Ovary (tissue), 9 donors: ENCODE results near the gene CCDC154. TPM values are rescaled to one million over a fixed set of nuclear protein-coding genes. Genes with fewer than 3 reads are reported as not detected.

Experiments used
- DNase-seq, 5 donors: peaks; one replicate each; pipeline ENCODE4 v3.0.0-alpha.2; 2019 to 2020
- H3K27ac ChIP-seq, 2 donors: fragments of 200-600 bp; one replicate each; pipeline versions ENCODE4 v1.5.1 to v1.8.0; 2019 to 2022
- H3K27me3 ChIP-seq: fragments of 200-600 bp; one replicate; pipeline ENCODE4 v1.8.0; 2022
- H3K36me3 ChIP-seq: fragments of 200-600 bp; sonication (generic); one replicate; pipeline ENCODE4 v1.5.1; 2019
- H3K4me1 ChIP-seq: one replicate; pipeline ENCODE4 v1.8.1; 2013; ENCODE audit warnings: mild to moderate bottlenecking, moderate library complexity; ENCODE audit not compliant: insufficient read depth
- H3K4me3 ChIP-seq: fragments of 200-600 bp; sonication (generic); one replicate; pipeline ENCODE4 v1.5.1; 2017
- H3K9me3 ChIP-seq, 2 donors: fragments of 200-600 bp in 1 of 2; sonication (generic) in 1 of 2; one replicate each; pipeline versions ENCODE4 v1.5.1 to v1.8.1; 2013 to 2019; ENCODE audit warnings: mild to moderate bottlenecking in 1 of 2, moderate library complexity in 1 of 2
- EP300 ChIP-seq: sonication (generic); formaldehyde crosslinking; IDR thresholded peaks from one replicate; pipeline ENCODE4 v1.6.1; 2017; ENCODE audit warnings: antibody characterized with exemption
- POLR2A ChIP-seq: fragments of 450-650 bp; IDR thresholded peaks from one replicate; pipeline ENCODE4 v1.6.1; 2017; ENCODE audit warnings: antibody characterized with exemption, mild to moderate bottlenecking, moderate library complexity
- WGBS, 3 donors: extraction: QIAGEN DNeasy Blood & Tissue Kit in 1 of 3; methylation state at CpG; one replicate each; pipeline versions ENCODE4 v1.1.5 to v1.1.7; 2013 to 2017; 5-methylcytosine and 5-hydroxymethylcytosine counted together
- intact Hi-C, 4 donors: fragments of 100-400 bp; cut with DNase I; formaldehyde crosslinking; loops; one replicate each; pipeline versions ENCODE4 v1.11.0 to v1.15.1; 2022 to 2023
- polyA plus RNA-seq, 2 donors: library from polyadenylated mRNA; stranded (reverse); fragments of 200-250 nt in 1 of 2; fragments of 350-450 nt in 1 of 2; fragmentation: Illumina TruSeq in 1 of 2; extraction: RNeasy Lipid Tissue Mini Kit (QIAGEN cat#74804) in 1 of 2; gene quantifications; one replicate each; pipeline ENCODE4 v1.2.3, GENCODE V29; 2013 to 2014
- total RNA-seq, 7 donors: library from RNA; depleted of rRNA in 2 of 7; stranded (reverse); fragments of >200 nt in 2 of 7; fragmentation: NEBNext Ultra II Directional in 3 of 7; extraction: Animal tissue kit (Norgen Biotek cat#: 25700) in 3 of 7; gene quantifications; one replicate each; pipeline versions ENCODE4 v1.1.0 to v1.2.4, GENCODE V29; 2016 to 2023
- TF ChIP-seq, protein P1 (sequence below), 3 donors: fragments of 450-650 bp in 2 of 3; fragments of 200-600 bp in 1 of 3; IDR thresholded peaks; one replicate each; pipeline versions ENCODE4 v1.5.1 to v1.8.0; 2016 to 2022; ENCODE audit warnings: antibody characterized with exemption in 3 of 3, mild to moderate bottlenecking in 1 of 3
- donor health status: DM: no; HTN: no; CAD: no; lungs with moderate emphysema.
- donor health status: DM: no; HTN: no; CAD: no.
- donor health status: Bipolar disorder and iron deficiency.
- donor health status: DM: yes; HTN: yes; CAD: no.
- donor health status: DM: no; HTN: no; CAD: no.
- donor health status: DM: yes; HTN: yes; CAD: no.

Gene CCDC154
- total and polyA plus RNA-seq, 9 donors = 1.1 to 3.5 (median 1.7) TPM; not detected in 1

DNA sequence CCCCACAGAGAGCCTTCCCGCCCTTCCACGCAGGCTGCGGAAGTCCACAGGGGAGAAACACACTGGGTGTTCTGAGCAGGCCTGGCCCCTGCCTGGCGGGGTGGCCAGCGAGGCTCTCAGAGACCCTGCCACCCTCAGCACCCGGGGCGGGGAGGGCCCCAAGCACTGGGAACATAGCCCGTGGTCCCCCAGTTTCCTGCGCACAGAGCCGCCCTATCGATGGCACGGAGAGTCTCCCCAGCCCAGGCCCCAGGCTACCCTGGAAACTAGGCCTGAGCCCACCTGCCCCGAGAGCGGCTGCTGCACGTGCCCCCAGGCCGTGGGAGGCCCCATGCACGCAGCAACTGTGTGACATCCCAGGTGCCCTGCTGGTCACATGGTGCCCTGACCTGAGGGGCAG is 10.2 kb upstream of the CCDC154 start:
- TF ChIP-seq EP300 (no peak), POLR2A (no peak)
- TF ChIP-seq, protein P1, sequence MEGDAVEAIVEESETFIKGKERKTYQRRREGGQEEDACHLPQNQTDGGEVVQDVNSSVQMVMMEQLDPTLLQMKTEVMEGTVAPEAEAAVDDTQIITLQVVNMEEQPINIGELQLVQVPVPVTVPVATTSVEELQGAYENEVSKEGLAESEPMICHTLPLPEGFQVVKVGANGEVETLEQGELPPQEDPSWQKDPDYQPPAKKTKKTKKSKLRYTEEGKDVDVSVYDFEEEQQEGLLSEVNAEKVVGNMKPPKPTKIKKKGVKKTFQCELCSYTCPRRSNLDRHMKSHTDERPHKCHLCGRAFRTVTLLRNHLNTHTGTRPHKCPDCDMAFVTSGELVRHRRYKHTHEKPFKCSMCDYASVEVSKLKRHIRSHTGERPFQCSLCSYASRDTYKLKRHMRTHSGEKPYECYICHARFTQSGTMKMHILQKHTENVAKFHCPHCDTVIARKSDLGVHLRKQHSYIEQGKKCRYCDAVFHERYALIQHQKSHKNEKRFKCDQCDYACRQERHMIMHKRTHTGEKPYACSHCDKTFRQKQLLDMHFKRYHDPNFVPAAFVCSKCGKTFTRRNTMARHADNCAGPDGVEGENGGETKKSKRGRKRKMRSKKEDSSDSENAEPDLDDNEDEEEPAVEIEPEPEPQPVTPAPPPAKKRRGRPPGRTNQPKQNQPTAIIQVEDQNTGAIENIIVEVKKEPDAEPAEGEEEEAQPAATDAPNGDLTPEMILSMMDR (IDR thresholded peaks at IDR 0.05) = no peak
- H3K27ac ChIP-seq = no peak overlapping the region
- 90 to 96% (median 90%) methylated on average over 11 to 17 of the region's 17 CpGs for WGBS, 3 donors
- no peaks in the 10 kb centered on the region for H3K36me3 ChIP-seq
- no peak for DNase-seq
- H3K4me1 ChIP-seq = no peaks in the 10 kb centered on the region
- no peaks in the 10 kb centered on the region for H3K9me3 ChIP-seq
- no peaks in the 10 kb centered on the region for H3K27me3 ChIP-seq
- no peak overlapping the region for H3K4me3 ChIP-seq
- intact Hi-C loops = no loop called here

DNA sequence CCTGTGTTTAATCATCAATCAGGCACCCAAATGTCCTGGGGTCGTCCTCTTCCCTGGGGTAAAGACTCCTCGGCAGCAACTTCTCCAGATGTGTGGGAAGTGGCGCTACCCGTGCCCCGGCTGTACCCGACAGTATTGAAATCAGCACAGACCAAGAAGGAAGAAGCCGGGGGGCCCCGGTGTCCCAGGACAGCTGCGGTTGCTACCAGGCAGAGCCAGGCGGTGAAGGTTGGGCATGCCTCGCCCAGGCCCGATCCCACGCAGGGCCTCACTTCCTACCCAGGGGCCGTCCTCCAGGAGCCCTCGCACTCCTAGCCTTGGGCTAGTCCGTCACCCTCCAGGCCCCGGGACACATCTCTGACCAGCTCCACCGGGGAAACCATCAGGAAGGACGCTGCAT is 9.0 kb upstream of the CCDC154 start:
- H3K4me3 ChIP-seq = no peak overlapping the region
- no peaks in the 10 kb centered on the region for H3K4me1 ChIP-seq
- 93 to 96% (median 94%) methylated on average over 19 of the region's 19 CpGs for whole genome bisulfite sequencing, 3 donors
- no peak overlapping the region for H3K27ac ChIP-seq
- intact Hi-C loops = no loop called here
- H3K9me3 ChIP-seq = no peaks in the 10 kb centered on the region
- H3K36me3 ChIP-seq = no peaks in the 10 kb centered on the region
- no peak for DNase-seq
- TF ChIP-seq EP300 (no peak), POLR2A (no peak)
- TF ChIP-seq, protein P1 (IDR thresholded peaks at IDR 0.05) = no peak
- no peaks in the 10 kb centered on the region for H3K27me3 ChIP-seq

DNA sequence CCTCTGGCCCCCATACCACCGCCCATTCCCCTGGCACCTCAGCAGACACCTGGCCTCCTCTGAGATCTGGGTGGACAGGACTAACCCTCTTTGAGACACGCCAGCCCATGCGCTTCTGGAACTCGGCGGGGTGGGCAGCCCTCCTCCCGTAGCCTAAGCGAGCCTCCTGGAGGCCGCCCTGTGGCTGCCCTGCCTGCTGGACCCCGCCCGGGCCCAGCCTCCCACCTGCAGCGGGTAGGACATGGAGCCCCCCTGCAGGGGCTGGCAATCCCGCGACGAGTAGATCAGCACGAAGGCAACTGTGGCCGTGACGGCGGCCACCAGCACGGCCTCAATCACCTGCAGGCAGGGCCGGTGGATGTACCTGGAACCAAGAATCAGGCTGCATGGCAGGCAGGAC is 8.2 kb upstream of the CCDC154 start:
- Histone ChIP-seq H3K4me3 (no peak overlapping the region), H3K9me3 (no peaks in the 10 kb centered on the region), H3K36me3 (no peaks in the 10 kb centered on the region), H3K27ac (no peak overlapping the region), H3K4me1 (no peaks in the 10 kb centered on the region), H3K27me3 (no peaks in the 10 kb centered on the region)
- 90 to 97% (median 93%) methylated on average over 20 of the region's 20 CpGs for WGBS, 3 donors
- DNase-seq = no peak
- no peak for TF ChIP-seq EP300
- TF ChIP-seq, protein P1 (IDR thresholded peaks at IDR 0.05) = no peak
- no peak for TF ChIP-seq POLR2A
- intact Hi-C loops = no loop called here

DNA sequence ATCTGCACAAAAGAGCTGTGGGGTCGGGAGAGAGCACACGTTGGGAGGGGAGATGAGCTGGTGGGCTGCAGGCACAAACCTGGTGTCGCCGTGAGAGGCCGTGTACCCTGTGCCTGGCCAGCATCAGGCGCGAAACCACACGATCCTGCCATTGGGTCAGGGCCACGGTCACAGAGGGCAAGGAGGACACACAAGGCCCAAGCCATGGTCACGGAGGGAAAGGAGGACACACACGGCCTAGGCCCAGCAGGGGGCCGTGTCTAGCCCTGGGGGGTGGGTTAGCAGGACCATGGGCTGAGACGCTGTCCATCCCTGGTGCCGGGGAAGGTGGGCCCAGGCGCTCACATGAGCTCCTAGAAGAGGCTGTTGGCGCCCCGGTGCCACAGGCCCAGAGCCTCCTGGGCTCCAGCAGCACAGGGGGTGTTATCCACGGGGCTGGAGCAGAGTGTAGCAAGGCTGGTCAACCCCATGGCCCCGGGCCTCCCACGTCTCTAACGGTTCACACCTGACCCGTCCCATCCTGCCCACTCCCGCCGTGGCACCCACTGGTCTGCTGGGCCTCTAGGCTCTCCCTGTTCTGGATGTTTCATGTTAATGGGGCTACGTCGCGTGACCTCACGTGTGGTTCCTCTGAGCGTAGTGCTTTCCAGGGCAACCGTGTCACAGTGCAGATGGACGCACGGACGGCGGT is 7.5 kb upstream of the CCDC154 start:
- intact Hi-C loops = no loop called here
- Histone ChIP-seq H3K9me3 (no peaks in the 10 kb centered on the region), H3K27me3 (no peaks in the 10 kb centered on the region), H3K4me3 (no peak overlapping the region), H3K27ac (no peak overlapping the region), H3K4me1 (no peaks in the 10 kb centered on the region), H3K36me3 (no peaks in the 10 kb centered on the region)
- 90 to 94% (median 92%) methylated on average over 34 of the region's 34 CpGs for WGBS, 3 donors
- TF ChIP-seq, protein P1 (IDR thresholded peaks at IDR 0.05) = no peak
- TF ChIP-seq EP300 (no peak), POLR2A (no peak)
- no peak for DNase-seq
